Measurements from ENCODE around the gene ITIH1.

DNA sequence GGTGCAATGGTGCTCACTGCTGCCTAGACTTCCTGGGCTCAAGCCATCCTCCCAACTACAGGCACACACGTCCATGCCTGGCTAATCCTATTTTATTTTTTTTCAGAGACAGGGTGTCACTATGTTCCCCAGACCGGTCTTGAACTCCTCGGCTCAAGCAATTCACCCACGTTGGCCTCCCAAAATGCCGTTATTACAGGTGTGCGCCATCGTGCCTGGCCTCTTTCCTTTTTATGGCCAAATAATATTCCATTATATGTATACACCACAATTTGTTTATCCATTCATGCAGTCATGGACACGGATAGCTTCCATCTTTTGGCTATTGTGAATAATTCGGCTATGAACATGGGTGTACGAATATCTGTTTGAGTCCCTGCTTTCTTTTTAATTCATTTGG lies 5.7 kb upstream of the ITIH1 start:
- TF ChIP-seq, protein P1, sequence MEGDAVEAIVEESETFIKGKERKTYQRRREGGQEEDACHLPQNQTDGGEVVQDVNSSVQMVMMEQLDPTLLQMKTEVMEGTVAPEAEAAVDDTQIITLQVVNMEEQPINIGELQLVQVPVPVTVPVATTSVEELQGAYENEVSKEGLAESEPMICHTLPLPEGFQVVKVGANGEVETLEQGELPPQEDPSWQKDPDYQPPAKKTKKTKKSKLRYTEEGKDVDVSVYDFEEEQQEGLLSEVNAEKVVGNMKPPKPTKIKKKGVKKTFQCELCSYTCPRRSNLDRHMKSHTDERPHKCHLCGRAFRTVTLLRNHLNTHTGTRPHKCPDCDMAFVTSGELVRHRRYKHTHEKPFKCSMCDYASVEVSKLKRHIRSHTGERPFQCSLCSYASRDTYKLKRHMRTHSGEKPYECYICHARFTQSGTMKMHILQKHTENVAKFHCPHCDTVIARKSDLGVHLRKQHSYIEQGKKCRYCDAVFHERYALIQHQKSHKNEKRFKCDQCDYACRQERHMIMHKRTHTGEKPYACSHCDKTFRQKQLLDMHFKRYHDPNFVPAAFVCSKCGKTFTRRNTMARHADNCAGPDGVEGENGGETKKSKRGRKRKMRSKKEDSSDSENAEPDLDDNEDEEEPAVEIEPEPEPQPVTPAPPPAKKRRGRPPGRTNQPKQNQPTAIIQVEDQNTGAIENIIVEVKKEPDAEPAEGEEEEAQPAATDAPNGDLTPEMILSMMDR (IDR thresholded peaks at IDR 0.05; ENCODE audit: low read depth, low read length, poor library complexity, severe bottlenecking) = no peak
- no peak for TF ChIP-seq EZH2phosphoT487 (IDR thresholded peaks at IDR 0.05; ENCODE audit: borderline replicate concordance, low read length)

Data from DOHH2 (cell line).